Right lobe of liver (tissue), 4 donors: ENCODE results near the gene PRRG1.

Experiments
- POLR2A ChIP-seq: fragments of 450-650 bp; IDR thresholded peaks from one replicate; pipeline ENCODE4 v1.6.1; 2017; ENCODE audit warnings: antibody characterized with exemption, mild to moderate bottlenecking
- TF ChIP-seq, protein P1 (sequence below), 4 donors: fragments of 200-600 bp in 3 of 4; fragments of 450-650 bp in 1 of 4; IDR thresholded peaks; one replicate each; pipeline versions ENCODE4 v1.5.1 to v1.8.0; 2016 to 2022; ENCODE audit warnings: antibody characterized with exemption in 4 of 4, mild to moderate bottlenecking in 2 of 4
- donor health status: DM: no; HTN: no; CAD: no.
- donor health status: DM: no; HTN: no; CAD: no.
- donor health status: DM: no; HTN: yes; CAD: no.

DNA sequence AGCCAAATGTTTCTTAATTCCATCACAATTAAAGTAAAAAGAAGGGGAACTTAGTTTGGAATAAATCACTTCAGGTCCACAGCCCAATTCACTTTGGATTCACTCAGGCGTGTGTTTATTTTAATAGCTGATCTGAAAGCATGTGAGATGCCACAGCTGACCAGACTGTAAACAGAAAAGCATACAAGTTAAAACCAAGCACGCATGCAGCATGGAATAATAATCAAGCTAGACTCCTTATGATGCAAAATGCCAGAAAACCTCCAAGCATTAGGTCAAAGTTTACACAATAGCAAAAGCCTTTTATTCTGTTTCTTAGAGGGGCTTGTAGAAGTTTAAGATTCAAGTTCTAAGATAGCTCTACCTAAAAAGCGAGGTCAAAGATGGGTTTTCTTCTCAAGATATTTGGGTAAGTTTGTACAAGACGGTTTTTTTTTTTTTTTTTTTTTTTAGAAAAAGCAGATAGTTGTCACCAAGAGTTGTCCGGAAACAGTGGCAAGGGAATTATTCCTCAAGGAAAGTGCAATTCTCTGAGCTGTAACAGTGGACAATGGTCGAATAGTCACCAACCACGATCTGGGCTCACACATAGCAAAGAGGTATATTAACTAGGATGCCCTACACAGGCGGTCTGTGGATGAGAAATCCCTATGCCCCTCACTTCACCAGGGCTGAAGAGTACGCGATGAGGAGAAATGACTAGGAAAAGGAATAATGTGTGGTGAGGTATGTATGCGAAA is 763 bp upstream of the PRRG1 start:
- TF ChIP-seq, protein P1, sequence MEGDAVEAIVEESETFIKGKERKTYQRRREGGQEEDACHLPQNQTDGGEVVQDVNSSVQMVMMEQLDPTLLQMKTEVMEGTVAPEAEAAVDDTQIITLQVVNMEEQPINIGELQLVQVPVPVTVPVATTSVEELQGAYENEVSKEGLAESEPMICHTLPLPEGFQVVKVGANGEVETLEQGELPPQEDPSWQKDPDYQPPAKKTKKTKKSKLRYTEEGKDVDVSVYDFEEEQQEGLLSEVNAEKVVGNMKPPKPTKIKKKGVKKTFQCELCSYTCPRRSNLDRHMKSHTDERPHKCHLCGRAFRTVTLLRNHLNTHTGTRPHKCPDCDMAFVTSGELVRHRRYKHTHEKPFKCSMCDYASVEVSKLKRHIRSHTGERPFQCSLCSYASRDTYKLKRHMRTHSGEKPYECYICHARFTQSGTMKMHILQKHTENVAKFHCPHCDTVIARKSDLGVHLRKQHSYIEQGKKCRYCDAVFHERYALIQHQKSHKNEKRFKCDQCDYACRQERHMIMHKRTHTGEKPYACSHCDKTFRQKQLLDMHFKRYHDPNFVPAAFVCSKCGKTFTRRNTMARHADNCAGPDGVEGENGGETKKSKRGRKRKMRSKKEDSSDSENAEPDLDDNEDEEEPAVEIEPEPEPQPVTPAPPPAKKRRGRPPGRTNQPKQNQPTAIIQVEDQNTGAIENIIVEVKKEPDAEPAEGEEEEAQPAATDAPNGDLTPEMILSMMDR (IDR thresholded peaks at IDR 0.05), result no peak
- TF ChIP-seq POLR2A, result no peak
